Embryonic facial prominence (tissue), 1 donor: ENCODE results near the gene PTPRN2.
"Not testable (repeated sequence)": the region's sequence is repeated elsewhere in the genome, so short reads cannot be mapped to it uniquely, and the experiment has no call there.

Experiments used
- DNase-seq: peaks from one replicate; pipeline ENCODE4 v3.0.0-alpha.2; 2016; ENCODE audit errors: extremely low spot score

PTPRN2 gene

GRCh38 chr7:157955348-157955999 lies 632.1 kb downstream of the PTPRN2 start:
- DNase-seq = no peak

- DNase-seq = no peak
Measured at GRCh38 chr7:157954901-157955300, 632.7 kb downstream of the PTPRN2 start.

- DNase-seq = no peak
Measured at GRCh38 chr7:157952841-157953645, 634.6 kb downstream of the PTPRN2 start.

- no peak for DNase-seq
Measured at GRCh38 chr7:157952050-157952667, 635.5 kb downstream of the PTPRN2 start.

GRCh38 chr7:157951300-157952049 lies 636.1 kb downstream of the PTPRN2 start:
- DNase-seq = no peak

GRCh38 chr7:157949711-157950110 lies 637.9 kb downstream of the PTPRN2 start:
- no peak for DNase-seq

GRCh38 chr7:157947504-157947903 lies 640.1 kb downstream of the PTPRN2 start:
- DNase-seq = no peak

GRCh38 chr7:157946398-157947060 lies 641.1 kb downstream of the PTPRN2 start:
- DNase-seq = no peak

- DNase-seq = no peak
Measured at GRCh38 chr7:157945401-157945800, 642.2 kb downstream of the PTPRN2 start.

- no peak for DNase-seq
Measured at GRCh38 chr7:157944734-157945291, 642.8 kb downstream of the PTPRN2 start.

GRCh38 chr7:157944051-157944450 lies 643.6 kb downstream of the PTPRN2 start:
- DNase-seq = no peak

- no peak for DNase-seq
Measured at GRCh38 chr7:157943561-157943960, 644.1 kb downstream of the PTPRN2 start.

GRCh38 chr7:157941210-157941609 lies 646.4 kb downstream of the PTPRN2 start:
- DNase-seq = no peak

GRCh38 chr7:157940497-157940896 lies 647.1 kb downstream of the PTPRN2 start:
- DNase-seq = no peak

- no peak for DNase-seq
Measured at GRCh38 chr7:157938211-157938610, 649.4 kb downstream of the PTPRN2 start.

- no peak for DNase-seq
Measured at GRCh38 chr7:157937406-157937805, 650.2 kb downstream of the PTPRN2 start.

- DNase-seq = no peak
Measured at GRCh38 chr7:157936976-157937375, 650.6 kb downstream of the PTPRN2 start.

- DNase-seq = not testable (repeated sequence)
Measured at GRCh38 chr7:157935721-157936120, 651.9 kb downstream of the PTPRN2 start.

- not testable (repeated sequence) for DNase-seq
Measured at GRCh38 chr7:157933219-157934155, 654.1 kb downstream of the PTPRN2 start.
